ENCODE data around the gene CELF1.

GRCh38 chr11:47587723-47588326, 34.9 kb upstream of the CELF1 start:
- no peak for TF ChIP-seq EZH2phosphoT487 (IDR thresholded peaks at IDR 0.05)
- TF ChIP-seq CTCF (IDR thresholded peaks at IDR 0.05), result no peak
- TF ChIP-seq EZH2 (IDR thresholded peaks at IDR 0.05), result no peak

Data from neural progenitor cell (in vitro differentiated cells).